Measurements from ENCODE around the gene CNOT4.
"Not testable (repeated sequence)": the region's sequence is repeated elsewhere in the genome, so short reads cannot be mapped to it uniquely, and the experiment has no call there.

CNOT4 gene

GRCh38 chr7:135355377-135356048 is 154.4 kb downstream of the CNOT4 start:
- ChIA-PET POLR2A (no interaction called here), CTCF (interaction anchor here (0.6 to 1.1 kb wide), 2 partner anchors 20 to 144 kb away, joined by 3 to 4 read pairs; partner anchors contain the start of gene WDR91)
- TF ChIP-seq FOXM1 (IDR thresholded peaks at IDR 0.05; ENCODE audit: borderline replicate concordance) (no peak), ELF4 (IDR thresholded peaks at IDR 0.05) (no peak), LEF1 (IDR thresholded peaks at IDR 0.05; ENCODE audit: borderline replicate concordance) (no peak), BHLHE40 (IDR thresholded peaks at IDR 0.05; ENCODE audit: borderline replicate concordance) (no peak), HDGF (IDR thresholded peaks at IDR 0.05; ENCODE audit: borderline replicate concordance) (no peak), L3MBTL2 (conservative IDR thresholded peaks at IDR 0.05) (no peak), SP1 (IDR thresholded peaks at IDR 0.05) (no peak), ARNT (IDR thresholded peaks at IDR 0.05) (no peak), TARDBP (IDR thresholded peaks at IDR 0.05) (no peak), CTBP1 (IDR thresholded peaks at IDR 0.05; ENCODE audit: borderline replicate concordance) (no peak), FOXK2 (IDR thresholded peaks at IDR 0.05) (no peak)
- TF ChIP-seq, protein P1, sequence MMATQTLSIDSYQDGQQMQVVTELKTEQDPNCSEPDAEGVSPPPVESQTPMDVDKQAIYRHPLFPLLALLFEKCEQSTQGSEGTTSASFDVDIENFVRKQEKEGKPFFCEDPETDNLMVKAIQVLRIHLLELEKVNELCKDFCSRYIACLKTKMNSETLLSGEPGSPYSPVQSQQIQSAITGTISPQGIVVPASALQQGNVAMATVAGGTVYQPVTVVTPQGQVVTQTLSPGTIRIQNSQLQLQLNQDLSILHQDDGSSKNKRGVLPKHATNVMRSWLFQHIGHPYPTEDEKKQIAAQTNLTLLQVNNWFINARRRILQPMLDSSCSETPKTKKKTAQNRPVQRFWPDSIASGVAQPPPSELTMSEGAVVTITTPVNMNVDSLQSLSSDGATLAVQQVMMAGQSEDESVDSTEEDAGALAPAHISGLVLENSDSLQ (IDR thresholded peaks at IDR 0.05), result no peak
- no peak for DNase-seq (ENCODE audit: extremely low spot score)

DNA sequence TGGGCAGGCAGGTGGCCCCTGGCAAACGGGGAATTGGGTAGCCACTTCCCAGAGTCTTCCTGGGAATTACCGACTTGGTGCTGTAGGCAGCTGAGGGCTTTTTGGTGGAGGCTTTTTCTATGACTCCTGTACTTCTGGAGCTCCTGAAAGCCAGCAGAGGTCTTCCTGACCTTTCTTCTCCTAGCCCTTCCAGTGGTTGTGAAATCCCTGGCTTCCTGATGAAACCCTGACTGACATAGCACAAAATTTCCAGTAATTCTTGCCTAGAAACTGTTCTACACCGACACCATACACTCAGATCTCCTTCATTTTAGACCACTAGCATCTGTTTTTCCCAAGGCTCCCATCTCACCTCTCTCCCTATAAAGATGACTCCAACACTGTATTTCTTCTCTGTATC is 156.1 kb downstream of the CNOT4 start:
- CTCF ChIA-PET, result interaction anchor here (1.8 kb wide), 1 partner anchor 8 kb away, joined by 7 read pairs; no protein-coding TSS in a partner anchor
- POLR2A ChIA-PET, result no interaction called here
- no peak for DNase-seq (ENCODE audit: extremely low spot score)

DNA sequence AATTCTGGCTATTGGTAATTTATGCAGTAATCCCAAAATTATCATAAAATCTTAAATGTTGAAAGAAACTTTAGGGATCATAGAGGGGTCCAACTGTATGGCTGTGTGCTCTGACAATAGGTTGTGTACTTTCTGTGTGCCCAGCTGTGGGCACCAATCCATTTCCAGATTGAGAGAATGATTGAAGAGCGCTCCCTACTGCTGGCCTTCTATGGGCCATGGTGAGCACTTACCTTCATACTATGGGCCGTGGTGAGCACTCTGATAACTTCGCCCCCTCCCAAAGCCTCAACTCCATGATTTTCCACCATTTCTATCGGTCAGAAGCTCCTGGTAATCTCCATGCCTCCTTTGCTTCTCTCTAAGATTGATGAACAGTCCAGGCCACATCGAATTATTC is 157.6 kb downstream of the CNOT4 start:
- ChIA-PET POLR2A (interaction anchor here (0.8 kb wide), 1 partner anchor 17 kb away, joined by 3 read pairs; no protein-coding TSS in a partner anchor), CTCF (no interaction called here)
- DNase-seq (ENCODE audit: extremely low spot score), result no peak
- no peak for TF ChIP-seq ELF4 (IDR thresholded peaks at IDR 0.05)
- TF ChIP-seq, protein P1 (IDR thresholded peaks at IDR 0.05), result no peak
- no peak for TF ChIP-seq ZNF384 (IDR thresholded peaks at IDR 0.05)
- TF ChIP-seq ARNT (IDR thresholded peaks at IDR 0.05), result no peak
- no peak for TF ChIP-seq SP1 (IDR thresholded peaks at IDR 0.05)
- TF ChIP-seq BHLHE40 (IDR thresholded peaks at IDR 0.05; ENCODE audit: borderline replicate concordance), result no peak
- no peak for TF ChIP-seq FOXA1 (IDR thresholded peaks at IDR 0.05)
- no peak for TF ChIP-seq TARDBP (IDR thresholded peaks at IDR 0.05)
- no peak for TF ChIP-seq NFRKB (IDR thresholded peaks at IDR 0.05)
- no peak for TF ChIP-seq CTBP1 (IDR thresholded peaks at IDR 0.05; ENCODE audit: borderline replicate concordance)
- TF ChIP-seq HDGF (IDR thresholded peaks at IDR 0.05; ENCODE audit: borderline replicate concordance), result no peak
- TF ChIP-seq SUZ12 (IDR thresholded peaks at IDR 0.05), result no peak
- TF ChIP-seq LEF1 (IDR thresholded peaks at IDR 0.05; ENCODE audit: borderline replicate concordance), result no peak

More for the DNA sequence above, 156.1 kb downstream of the CNOT4 start:
- TF ChIP-seq FOXM1 (IDR thresholded peaks at IDR 0.05; ENCODE audit: borderline replicate concordance) (no peak), ARNT (IDR thresholded peaks at IDR 0.05) (no peak), L3MBTL2 (conservative IDR thresholded peaks at IDR 0.05) (no peak), FOXA1 (IDR thresholded peaks at IDR 0.05) (no peak), LEF1 (IDR thresholded peaks at IDR 0.05; ENCODE audit: borderline replicate concordance) (no peak), TARDBP (IDR thresholded peaks at IDR 0.05) (no peak), SUZ12 (IDR thresholded peaks at IDR 0.05) (no peak), CTBP1 (IDR thresholded peaks at IDR 0.05; ENCODE audit: borderline replicate concordance) (no peak), HDGF (IDR thresholded peaks at IDR 0.05; ENCODE audit: borderline replicate concordance) (no peak)

GRCh38 chr7:135351070-135351469 is 158.8 kb downstream of the CNOT4 start:
- DNase-seq (ENCODE audit: extremely low spot score); CTCF ChIA-PET; POLR2A ChIA-PET: not testable (repeated sequence)

- DNase-seq (ENCODE audit: extremely low spot score), result no peak
- no peak for TF ChIP-seq FOXA1 (IDR thresholded peaks at IDR 0.05)
- no peak for TF ChIP-seq LEF1 (IDR thresholded peaks at IDR 0.05; ENCODE audit: borderline replicate concordance)
- TF ChIP-seq CTBP1 (IDR thresholded peaks at IDR 0.05; ENCODE audit: borderline replicate concordance), result no peak
- TF ChIP-seq, protein P1 (IDR thresholded peaks at IDR 0.05), result no peak
- TF ChIP-seq ARNT (IDR thresholded peaks at IDR 0.05), result no peak
- TF ChIP-seq L3MBTL2 (conservative IDR thresholded peaks at IDR 0.05), result no peak
- no peak for TF ChIP-seq BHLHE40 (IDR thresholded peaks at IDR 0.05; ENCODE audit: borderline replicate concordance)
- no peak for TF ChIP-seq SP1 (IDR thresholded peaks at IDR 0.05)
- no peak for TF ChIP-seq ELF4 (IDR thresholded peaks at IDR 0.05)
- TF ChIP-seq FOXM1 (IDR thresholded peaks at IDR 0.05; ENCODE audit: borderline replicate concordance), result no peak
- no peak for TF ChIP-seq ZNF384 (IDR thresholded peaks at IDR 0.05)
- TF ChIP-seq NFRKB (IDR thresholded peaks at IDR 0.05), result no peak
- TF ChIP-seq FOXK2 (IDR thresholded peaks at IDR 0.05), result no peak
- TF ChIP-seq HDGF (IDR thresholded peaks at IDR 0.05; ENCODE audit: borderline replicate concordance), result no peak
- TF ChIP-seq TARDBP (IDR thresholded peaks at IDR 0.05), result no peak
- ChIA-PET CTCF (no interaction called here), POLR2A (no interaction called here)
Measured at GRCh38 chr7:135349746-135350145, 160.2 kb downstream of the CNOT4 start.

DNA sequence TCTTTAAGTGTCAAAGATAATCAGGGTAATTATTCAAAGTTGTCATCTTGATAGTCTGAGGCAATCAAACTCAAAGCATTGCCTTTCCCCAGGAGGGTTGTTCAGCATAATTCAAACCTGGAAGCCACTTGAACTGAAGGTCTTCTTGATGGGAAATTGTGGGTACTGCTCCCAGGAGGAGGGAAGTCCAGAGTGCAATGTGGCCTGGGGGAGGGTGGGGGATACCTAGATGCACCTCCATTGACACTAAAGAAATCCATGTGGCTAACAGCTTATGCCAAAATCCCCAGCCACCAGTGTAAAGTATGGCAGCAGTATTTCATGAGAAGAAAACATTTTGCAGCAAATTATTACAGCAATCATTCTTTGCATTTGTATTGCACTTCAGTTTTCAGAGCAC is 161.4 kb downstream of the CNOT4 start:
- TF ChIP-seq L3MBTL2 (conservative IDR thresholded peaks at IDR 0.05) (no peak), ELF4 (IDR thresholded peaks at IDR 0.05) (no peak), ARNT (IDR thresholded peaks at IDR 0.05) (no peak), LEF1 (IDR thresholded peaks at IDR 0.05; ENCODE audit: borderline replicate concordance) (no peak), FOXK2 (IDR thresholded peaks at IDR 0.05) (no peak), TARDBP (IDR thresholded peaks at IDR 0.05) (no peak), SP1 (IDR thresholded peaks at IDR 0.05) (no peak), FOXA1 (IDR thresholded peaks at IDR 0.05) (no peak), BHLHE40 (IDR thresholded peaks at IDR 0.05; ENCODE audit: borderline replicate concordance) (no peak), FOXM1 (IDR thresholded peaks at IDR 0.05; ENCODE audit: borderline replicate concordance) (no peak), CTBP1 (IDR thresholded peaks at IDR 0.05; ENCODE audit: borderline replicate concordance) (no peak), HDGF (IDR thresholded peaks at IDR 0.05; ENCODE audit: borderline replicate concordance) (no peak)
- TF ChIP-seq, protein P1 (IDR thresholded peaks at IDR 0.05), result no peak
- no peak for DNase-seq (ENCODE audit: extremely low spot score)
- ChIA-PET CTCF (no interaction called here), POLR2A (no interaction called here)
